GM21390 (cell line): ENCODE data around the gene ESCO1.
"Not testable (repeated sequence)": the region's sequence is repeated elsewhere in the genome, so short reads cannot be mapped to it uniquely, and the experiment has no call there.

Source experiments
- ATAC-seq: cut with Tn5 transposase; IDR thresholded peaks from one replicate; pipeline ENCODE4 v1.9.1; 2021; ENCODE audit not compliant: unreplicated experiment

The ESCO1 gene, protein sequence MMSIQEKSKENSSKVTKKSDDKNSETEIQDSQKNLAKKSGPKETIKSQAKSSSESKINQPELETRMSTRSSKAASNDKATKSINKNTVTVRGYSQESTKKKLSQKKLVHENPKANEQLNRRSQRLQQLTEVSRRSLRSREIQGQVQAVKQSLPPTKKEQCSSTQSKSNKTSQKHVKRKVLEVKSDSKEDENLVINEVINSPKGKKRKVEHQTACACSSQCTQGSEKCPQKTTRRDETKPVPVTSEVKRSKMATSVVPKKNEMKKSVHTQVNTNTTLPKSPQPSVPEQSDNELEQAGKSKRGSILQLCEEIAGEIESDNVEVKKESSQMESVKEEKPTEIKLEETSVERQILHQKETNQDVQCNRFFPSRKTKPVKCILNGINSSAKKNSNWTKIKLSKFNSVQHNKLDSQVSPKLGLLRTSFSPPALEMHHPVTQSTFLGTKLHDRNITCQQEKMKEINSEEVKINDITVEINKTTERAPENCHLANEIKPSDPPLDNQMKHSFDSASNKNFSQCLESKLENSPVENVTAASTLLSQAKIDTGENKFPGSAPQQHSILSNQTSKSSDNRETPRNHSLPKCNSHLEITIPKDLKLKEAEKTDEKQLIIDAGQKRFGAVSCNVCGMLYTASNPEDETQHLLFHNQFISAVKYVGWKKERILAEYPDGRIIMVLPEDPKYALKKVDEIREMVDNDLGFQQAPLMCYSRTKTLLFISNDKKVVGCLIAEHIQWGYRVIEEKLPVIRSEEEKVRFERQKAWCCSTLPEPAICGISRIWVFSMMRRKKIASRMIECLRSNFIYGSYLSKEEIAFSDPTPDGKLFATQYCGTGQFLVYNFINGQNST

DNA sequence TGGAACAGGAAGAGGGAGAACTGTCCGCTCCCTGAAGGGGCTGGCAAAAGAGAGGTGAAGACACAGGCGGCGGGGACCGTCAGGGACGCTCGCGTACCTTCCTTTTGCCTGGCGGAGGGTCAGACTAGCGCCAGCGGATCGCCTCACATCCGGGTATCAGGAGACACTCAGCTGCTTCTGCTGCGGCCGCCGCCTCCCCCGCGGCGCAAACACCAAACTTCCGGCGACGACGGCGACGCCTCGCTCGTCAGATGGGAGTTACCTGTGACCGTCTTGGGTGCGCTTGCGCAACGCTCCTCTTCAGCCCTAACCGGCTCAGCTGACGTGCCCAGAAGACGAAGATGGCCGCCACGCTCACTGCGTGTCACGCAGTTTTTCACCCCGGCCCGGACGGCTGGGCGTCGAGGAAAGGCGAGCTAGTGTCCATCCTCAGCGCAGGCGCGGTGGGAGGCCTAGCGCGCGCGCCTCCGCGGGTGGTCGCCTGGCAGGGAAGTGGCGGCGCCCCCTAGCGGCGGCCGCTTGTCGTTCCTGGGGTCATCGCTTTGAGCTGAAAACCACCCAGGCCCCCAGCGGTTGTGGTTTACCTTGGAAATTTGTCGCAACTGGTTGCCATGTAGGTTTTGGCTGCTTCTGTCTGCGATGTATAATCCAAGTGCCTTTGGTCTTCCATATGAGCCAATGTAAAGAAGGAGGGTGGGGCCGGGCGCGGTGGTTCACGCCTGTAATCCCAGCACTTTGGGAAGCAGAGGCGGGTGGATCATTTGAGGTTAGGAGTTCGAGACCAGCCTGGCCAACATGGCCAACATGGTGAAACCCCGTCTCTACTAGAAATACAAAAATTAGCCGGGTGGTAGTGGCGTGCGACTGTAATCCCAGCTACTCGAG lies at the start of gene ESCO1:
Gene ESCO1 (minus strand): TSS at position 179 of the 885 bp plus-strand sequence. CDS start 25,861 bp downstream, outside the sequence.
- ATAC-seq: peak; percentile 82

GRCh38 chr18:21640375-21640774 lies 39.9 kb upstream of the ESCO1 start:
- not testable (repeated sequence) for ATAC-seq

GRCh38 chr18:21638822-21639221 lies 38.3 kb upstream of the ESCO1 start:
- ATAC-seq: no peak

GRCh38 chr18:21636769-21637168 lies 36.3 kb upstream of the ESCO1 start:
- ATAC-seq: no peak

DNA sequence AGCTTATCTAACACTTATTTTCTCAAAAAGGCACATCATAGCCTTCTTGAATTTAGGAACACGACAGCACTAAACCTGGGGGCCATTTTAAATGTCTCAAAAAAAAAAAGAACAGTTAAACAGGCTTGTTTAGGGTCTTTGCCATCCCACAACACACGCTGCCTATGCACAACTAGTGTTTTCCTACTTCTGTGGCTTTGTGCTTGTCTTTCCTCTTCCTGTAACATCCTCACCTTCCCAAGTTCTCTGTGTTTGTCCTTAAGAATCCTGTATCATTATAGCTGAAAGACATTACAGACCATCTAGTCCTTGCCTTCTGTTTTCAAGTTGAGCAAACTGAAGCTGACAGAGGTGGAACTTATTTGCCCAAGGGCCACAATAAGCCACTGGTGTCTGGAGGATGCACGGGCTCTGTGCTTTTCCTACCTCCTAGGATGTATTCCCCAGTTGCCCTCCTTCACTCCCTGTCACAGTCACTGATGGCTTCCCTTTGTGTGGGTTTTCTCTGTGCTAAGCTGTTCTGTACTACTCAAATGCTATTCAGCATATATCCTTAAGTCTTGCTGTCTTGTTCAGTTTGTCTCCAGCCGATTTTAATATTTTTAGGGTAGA lies 34.2 kb upstream of the ESCO1 start:
- ATAC-seq: no peak

DNA sequence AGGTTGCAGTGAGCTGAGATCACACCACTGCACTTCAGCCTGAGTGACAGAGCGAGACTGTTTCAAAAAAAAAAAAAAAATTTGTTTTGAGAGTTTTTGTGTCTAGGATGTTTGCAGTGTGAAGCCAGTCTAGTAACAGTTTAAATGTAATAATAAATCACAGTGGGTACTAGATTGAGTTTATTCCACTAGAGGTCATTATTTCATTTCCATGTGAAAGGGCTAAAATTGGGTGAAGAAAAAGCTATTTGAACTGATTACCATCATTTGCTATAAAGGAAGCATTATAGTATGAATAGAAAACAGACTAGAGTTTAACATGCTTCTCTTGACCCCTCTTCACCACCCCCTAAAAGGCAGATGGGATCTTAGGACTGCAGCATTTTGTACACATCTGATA lies 31.9 kb upstream of the ESCO1 start:
- no peak for ATAC-seq

GRCh38 chr18:21629089-21629832 lies 28.8 kb upstream of the ESCO1 start:
- ATAC-seq: peak; percentile 97

- not testable (repeated sequence) for ATAC-seq
Measured at GRCh38 chr18:21621640-21622039, 21.1 kb upstream of the ESCO1 start.

- ATAC-seq: peak; percentile 98
Measured at GRCh38 chr18:21612125-21613039, 11.9 kb upstream of the ESCO1 start, which contains the start of gene SNRPD1. TSS of gene SNRPD1 (plus strand) at chr18:21612314. CDS start at chr18:21612430, 116 bp downstream.

DNA sequence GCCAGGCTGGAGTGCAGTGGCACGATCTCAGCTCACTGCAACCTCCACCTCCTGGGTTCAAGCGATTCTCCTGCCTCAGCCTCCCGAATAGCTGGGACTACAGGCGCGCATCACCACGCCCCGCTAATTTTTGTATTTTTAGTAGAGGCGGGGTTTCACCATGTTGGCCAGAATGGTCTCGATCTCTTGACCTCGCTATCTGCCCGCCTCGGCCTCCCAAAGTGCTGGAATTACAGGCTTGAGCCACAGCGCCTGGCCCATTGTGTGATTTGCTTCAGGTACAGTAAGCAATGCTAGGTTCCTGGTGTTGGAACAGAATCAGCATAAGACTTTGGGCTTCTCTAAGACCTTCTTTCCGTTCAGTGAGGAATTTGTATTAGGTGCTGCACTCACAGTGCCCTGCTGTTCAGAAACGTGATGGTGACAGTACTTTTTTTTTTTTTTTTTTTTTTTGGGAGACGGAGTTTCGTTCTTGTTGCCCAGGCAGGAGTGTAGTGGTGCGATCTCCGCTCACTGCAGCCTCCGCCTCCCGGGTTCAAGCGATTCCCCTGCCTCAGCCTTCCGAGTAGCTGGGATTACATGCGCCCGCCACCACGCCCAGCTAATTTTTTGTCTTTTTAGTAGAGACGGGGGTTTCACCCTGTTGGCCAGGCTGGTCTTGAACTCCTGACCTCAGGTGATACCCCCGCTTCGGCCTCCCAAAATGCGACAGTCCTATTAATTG lies 11.1 kb upstream of the ESCO1 start:
- not testable (repeated sequence) for ATAC-seq

- no peak for ATAC-seq
Measured at GRCh38 chr18:21605213-21605612, 4.7 kb upstream of the ESCO1 start.

- ATAC-seq: no peak
Measured at GRCh38 chr18:21604671-21605070, 4.2 kb upstream of the ESCO1 start.

DNA sequence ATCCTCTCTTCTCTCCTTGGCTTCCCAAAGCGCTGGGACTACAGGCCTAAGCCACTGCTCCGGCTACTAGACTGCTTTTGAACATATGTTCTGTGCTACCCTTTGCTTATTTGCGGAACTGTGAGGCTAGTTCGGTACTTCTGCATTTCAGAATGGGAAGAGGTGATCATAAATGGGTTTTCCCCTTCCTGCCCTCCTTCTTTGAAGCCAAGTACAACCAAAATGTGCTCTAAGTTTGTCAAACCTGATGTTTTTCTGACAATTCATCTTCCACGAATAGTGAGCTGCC lies 1.7 kb upstream of the ESCO1 start:
- ATAC-seq: no peak

- peak; percentile 44 for ATAC-seq
Measured at GRCh38 chr18:21599585-21600525, 649 bp downstream of the ESCO1 start.

DNA sequence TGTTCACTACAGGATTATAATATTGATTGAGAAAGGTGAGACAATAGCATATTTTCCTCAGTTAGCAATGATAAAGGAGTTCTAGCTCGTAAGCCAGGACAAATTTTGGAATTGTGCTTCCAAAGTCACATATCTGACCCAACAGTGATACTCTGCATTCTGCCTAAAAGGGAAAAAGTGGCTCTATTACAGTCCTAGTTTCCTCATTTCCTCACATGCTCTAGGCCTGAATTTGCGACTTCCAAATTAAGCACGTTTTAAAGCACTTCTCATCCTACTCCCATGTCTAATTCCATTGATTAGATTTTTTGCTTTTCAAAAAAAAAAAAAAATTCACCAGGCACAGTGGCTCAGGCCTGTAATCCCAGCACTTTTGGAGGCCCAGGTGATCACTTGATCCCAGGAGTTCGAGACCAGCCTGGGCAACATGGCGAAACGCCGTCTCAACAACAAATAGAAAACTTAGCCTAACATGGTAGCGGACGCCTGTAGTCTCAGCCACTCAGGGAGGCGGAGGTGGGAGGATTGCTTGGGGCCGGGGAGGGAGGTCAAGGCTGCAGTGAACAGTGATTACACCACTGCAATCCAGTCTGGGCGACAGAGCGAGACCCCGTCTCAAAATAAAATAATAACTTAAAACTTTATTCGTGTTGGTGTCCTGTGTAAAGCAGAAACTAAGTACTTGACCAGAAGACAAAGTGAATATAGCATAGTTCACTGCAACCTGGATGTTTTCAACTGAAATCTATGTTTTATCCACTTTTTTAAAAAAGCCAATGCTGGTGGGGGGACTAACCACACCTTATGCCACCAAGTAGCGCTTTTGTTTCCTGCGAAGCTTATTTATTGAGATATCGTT lies 1.5 kb downstream of the ESCO1 start:
- ATAC-seq: no peak

DNA sequence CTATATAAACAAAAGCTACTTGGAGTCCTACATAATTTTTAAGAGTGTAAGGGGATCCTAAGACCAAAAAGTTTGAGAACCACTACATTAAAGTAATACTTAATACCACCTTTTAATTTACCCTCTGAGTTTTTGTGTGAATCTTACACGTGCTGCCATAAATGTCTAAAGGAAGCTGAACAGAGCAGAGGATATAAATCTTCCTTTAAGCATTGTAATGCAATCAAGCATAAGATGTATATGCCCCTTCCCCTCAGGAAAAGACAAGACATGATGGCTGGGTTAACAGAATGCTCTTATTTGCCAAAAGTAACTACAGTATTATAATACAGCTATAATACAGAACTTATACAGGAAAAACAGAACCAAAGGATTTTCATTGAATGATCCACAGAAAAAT lies 2.9 kb downstream of the ESCO1 start:
- ATAC-seq: no peak
